ENCODE data around the gene DCAF5.
"Not testable (repeated sequence)": the region's sequence is repeated elsewhere in the genome, so short reads cannot be mapped to it uniquely, and the experiment has no call there.

The DCAF5 gene

DNA sequence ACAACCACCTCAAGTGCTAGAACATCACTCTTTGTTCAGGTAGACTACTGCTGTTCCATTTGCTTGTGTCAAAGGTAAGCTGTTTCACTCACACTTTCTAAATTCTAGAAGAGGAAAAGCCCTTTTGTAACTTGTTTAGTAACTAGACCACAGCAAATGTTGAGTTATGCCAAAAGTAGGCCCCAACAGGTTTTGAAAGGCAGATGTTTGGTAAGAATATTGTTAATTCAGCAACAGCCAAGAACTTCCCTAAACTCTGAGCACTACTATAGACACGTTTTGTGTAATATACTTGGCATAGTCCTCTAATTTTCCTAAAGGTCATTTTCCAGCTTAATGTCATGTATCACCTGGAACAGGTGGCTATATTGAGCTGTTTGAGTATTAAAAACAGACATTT lies 79.0 kb downstream of the DCAF5 start:
- no peak for DNase-seq (ENCODE audit: low read depth in 2 of 2)

DNA sequence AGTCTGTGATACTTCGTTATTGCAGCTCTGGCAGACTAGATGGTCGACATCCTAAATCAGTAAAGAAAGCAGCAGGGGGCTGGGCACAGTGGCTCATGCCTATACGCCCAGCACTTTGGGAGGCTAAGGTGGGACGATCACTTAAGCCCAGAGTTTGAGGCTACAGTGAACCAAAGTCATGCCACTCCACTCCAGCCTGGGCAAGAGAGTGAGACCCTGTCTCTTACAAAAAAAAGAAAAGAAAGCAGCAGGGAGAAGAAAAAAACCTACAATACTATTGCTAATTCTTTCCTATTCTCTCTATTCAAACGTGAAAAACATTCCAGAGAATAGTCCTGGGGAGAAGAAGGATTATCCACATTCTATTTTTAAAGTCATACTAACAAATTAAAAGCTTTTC lies 79.5 kb downstream of the DCAF5 start:
- DNase-seq (ENCODE audit: low read depth in 2 of 2) = no peak

DNA sequence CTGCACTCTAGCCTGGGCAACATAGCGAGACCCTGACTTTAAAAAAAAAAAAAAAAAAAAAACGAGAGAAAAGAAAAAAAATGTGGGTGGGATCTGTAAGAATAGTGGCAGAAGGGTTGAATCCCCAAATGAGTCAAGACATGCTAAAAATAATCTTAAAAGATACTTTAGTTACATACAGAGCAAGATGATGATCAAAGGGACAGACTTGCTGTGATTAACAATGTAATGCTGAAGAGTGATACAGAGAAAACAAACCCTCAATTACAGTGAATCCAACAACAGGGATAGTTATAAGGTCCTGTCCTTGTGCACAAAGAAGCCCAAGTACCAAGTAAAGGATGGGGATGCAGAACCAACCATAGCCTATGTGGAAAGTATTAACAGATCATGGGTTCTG lies 80.3 kb downstream of the DCAF5 start:
- DNase-seq (ENCODE audit: low read depth in 2 of 2) = no peak

DNA sequence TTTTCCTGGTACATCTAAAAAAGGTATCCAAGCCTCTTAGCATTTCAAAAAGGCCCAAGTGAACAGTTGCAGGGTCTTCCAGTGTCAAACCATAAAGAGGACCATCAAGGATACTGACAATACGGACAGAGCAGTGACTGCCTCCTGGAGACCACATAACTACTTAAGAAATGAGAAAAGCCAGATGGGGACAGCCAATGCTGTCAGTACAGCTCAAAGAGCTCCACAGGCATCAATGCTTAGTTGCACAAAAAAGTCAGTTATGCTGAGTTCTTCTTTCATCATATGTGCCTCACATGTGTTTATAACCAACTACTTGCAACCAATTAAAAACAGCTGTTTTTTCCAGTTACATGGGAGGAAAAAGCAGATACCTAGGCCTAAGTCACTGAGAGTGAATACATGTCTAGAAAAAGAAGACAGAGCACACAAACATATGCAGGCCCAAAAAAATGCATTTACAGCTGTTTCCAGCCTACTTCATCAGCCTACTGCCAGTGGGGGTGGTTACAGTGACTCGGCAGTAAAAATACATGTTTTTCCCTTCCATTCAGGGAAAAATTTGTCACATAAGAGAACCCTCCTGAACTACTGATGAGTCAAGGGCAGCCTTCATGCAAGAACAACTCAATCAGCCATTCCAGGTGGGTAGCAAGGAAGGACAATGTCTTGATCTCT lies 84.0 kb downstream of the DCAF5 start:
- DNase-seq (ENCODE audit: low read depth in 2 of 2) = no peak

DNA sequence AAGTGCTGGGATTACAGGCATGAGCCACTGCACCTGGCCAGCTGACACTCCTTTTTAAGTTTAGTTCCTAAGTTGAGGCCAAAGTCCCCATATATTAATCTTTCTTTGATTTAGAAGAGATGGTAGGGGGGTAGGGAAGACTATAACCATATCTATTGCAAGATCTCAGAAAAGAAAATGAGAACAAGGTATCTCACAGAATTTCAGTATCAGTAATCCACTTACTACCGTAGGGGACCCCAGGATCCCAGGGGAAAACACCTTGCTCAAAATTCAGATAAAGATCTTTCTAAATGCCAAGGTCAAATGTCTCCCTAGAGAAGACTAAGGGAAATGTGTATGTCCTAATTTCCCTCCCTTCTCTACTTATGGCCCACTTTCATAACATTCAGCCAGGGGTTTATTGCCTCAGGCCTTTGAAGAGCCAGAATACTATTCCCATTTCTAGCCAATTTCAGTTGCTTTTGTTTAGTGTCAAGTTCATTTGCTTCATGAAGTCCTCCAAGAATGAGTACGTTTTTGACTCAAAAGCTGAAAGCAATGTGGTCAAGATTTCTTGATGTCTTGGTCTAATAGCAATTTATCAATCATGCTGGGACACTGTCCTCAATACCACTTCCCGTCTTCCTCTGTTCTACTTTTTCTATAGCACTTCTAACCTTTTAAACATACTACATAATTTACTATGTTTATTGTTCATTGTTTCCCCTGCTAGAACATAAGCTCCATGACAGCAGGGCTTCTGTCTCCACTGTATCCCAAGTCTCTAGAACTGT lies 86.3 kb downstream of the DCAF5 start:
- no peak for DNase-seq (ENCODE audit: low read depth in 2 of 2)

DNA sequence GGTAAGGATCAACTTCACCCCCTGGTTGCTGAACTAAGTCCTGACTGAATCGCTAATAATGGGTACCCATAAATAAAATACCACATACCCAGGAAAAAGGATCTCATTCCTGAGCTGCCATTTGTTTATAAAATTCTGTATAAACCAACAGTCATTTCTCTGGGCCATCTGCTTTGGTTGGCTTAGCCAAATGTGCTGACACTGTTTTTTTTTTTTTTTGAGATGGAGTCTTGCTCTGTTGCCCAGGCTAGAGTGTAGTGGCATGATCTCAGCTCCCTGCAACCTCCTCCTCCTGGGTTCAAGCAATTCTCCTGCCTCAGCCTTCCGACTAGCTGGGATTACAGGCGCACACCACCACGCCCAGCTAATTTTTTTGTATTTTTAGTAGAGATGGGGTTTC lies 87.0 kb downstream of the DCAF5 start:
- DNase-seq (ENCODE audit: low read depth in 2 of 2) = not testable (repeated sequence)

DNA sequence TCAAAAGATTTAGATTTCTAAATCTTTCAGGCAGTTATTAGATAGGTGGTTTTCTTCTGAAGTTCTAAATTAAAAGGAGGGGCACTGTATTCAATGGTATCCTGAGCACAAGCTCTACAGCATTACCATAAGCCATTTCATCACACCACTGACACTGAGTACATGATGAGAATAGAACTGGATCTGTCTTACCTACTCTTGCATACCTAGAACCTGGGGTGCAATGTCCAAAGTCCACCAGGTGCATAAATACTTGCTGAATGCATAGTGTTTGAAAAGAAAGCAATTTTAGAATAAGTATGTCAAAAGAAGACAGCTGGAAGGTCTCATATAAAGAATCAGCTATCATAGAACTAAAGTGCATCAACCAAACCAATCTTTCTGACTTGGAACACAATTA lies 88.3 kb downstream of the DCAF5 start:
- no peak for DNase-seq (ENCODE audit: low read depth in 2 of 2)

DNA sequence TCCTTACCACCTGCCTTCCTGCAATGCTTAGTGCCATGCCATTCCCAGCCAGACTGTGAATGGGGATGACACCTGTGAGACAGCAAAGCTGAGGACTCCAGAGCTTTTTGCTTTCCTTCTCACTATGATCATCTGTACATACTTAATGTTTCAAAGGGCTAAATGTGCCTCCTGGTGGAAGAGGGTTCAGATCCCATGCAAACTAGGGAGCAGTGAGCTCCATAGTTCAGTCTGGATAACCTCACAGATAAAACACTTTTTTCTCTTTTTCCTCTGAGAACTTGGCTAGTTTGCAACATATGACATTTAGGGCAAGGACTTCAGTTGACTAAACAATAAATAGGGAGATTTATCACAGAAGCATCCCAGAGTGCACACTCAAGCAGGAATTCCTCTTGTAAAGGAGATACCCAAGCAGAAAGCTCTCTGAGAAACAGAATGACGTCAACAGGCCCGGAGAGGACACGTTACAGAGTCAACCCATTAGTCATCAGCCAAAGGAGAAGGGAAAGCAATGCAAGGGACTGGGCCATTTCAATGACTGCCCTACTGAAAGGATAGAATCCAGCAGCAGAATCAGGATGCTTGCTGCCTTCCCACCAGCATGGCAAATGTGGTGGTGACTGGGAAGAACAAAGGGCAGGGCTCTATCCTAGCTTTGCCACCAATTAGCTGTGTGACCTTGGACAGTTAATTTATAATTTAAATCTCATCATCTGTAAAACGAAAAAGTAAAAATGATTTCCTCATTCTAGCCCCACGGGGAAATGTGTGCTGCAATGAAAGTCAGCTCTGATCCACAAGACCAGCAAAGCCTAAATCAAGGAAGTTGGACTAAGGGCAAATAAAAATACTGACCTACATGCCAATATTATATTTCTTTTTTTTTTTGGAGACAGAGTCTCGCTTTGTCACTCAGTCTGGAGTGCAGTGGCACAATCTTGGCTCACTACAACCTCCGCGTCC lies 93.0 kb downstream of the DCAF5 start:
- DNase-seq (ENCODE audit: low read depth in 2 of 2) = no peak

DNA sequence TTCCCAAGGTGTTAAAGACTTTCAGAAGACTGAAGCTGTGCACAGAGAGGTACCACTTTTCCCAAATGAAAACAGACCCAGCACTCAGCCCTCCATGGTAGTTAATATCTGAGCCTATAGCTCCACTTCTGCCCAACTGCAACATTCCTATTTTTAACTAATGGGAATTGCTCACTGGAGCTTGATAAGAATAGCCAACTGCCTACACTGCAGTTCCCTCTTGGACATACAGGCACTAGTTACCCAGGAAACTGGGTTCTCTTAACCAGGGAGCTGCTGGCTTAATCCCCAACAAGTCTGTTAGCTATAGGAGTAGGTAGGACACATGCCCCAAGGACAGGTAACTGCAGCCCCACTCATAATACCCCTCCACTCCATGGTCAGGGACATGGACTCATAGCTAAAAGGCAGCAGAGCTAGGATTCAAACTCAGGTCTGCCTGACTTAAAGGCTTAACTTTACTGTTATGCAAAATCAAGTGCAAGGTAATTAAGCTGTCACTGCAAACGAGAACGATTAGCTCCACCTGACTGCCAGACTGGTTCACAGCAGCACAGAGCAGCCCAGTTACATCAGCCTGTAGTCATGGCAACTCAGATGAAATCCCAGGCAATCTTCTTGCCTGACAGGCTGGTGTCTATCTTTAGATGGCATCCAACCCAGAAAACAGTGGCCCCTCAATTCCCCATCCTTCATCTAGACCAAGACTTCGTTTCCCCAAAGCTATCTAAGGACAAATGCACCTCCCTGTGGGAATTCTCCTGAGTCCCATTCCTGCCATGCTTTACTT lies 96.7 kb downstream of the DCAF5 start:
- DNase-seq (ENCODE audit: low read depth in 2 of 2) = no peak

DNA sequence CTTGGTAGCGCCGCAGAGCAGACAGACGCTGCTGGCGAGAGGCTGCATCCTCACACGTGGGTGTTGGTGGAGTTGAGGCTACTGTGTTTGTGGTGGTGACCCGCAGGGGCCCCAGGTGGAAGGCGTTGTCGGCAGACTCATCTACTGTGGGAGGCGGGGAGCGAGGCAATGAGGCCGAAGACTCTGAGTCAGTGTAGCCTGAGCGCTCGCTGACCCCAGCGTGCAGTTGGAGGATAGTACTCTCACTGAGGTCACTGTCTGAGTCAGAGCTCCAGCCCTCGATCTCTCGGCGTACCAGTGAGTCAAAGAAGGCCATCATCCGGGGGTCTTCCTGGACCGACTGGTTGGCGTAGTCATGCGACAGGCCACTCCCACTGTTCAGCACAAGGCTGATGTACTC lies 97.8 kb downstream of the DCAF5 start:
- no peak for DNase-seq (ENCODE audit: low read depth in 2 of 2)

DNA sequence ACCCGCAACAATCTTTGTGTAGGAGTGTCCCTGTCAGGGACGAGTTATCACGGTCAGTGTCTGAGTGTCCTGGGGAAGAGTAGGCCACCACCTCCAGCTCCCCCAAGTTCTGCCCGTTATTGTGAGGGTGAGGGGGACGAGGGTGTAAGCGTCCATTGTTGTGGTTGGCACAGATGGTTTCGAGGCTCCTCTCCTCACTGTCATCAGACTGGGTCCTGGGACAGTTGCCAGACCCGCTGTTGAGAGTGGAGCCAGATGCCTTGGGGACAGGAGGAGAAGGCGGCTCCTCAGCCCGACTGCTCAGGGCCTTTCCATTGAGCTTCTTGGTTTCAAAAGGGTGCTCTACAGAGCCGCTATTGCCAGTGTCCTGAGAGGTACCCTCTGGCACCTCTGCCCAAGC lies 98.9 kb downstream of the DCAF5 start:
- DNase-seq (ENCODE audit: low read depth in 2 of 2) = no peak

DNA sequence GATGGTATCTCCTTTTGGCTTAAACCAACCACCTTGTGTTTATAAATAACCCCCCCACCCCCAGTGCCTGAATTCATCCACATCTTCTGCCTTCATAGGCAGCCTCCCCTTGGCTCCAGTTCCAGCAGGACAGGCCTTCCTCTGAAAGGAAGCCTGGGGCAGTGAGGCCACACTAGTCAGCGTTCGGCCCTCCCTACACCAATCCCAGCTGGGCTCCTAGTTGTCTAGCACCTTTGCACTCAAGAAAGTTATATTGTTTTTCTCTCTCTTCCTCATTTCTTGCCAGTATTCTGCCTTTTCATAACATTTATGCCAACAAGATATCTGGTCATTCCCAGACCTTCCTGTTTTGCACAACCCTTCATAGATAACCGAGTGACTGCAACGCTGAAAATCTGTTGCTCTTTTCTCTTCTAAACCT lies 100.7 kb downstream of the DCAF5 start:
- DNase-seq (ENCODE audit: low read depth in 2 of 2) = no peak

DNA sequence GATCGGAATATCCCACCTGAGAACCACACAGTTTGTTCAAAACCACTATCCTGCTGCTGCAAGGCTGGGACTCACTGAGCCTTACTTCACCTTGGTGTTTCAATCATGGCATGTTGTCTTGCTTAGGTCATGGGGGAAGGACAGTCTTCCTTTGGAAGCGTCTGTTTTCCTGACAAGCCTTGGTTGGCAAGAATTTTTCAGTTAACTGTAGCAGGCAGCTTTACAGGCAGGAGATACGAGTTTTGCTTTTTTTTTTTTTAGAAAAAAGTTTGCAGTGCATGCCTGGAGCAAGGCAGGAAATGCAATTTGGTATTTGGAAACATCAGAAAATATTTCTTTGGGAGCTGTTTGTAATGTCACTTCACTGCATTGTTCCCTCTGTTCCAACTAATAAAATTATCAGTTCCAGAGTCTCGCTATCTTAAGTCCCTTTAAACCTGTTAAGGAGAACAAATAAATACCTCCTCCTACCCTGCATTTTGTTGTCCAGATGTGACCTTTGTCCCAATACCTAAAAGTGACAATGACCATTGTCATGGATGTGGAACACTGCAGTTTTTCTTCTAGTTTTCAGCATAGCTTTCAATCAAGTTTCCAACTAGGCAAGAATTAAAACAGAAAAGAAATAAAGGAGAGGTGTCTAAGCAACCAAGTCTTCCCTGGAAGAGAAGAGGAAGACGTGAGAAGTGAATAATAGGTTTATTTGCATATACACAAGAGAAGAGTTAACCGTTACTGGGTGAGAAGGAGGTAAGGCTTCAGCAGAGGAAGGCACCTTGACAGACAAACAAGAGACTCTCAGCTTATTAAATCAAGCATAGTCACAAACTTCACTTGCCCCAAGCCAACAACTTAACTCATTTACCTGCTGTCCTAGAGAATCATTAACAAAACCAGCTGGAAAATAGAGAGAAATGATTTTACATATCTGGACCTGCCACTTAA lies 102.4 kb downstream of the DCAF5 start:
- no peak for DNase-seq (ENCODE audit: low read depth in 2 of 2)

DNA sequence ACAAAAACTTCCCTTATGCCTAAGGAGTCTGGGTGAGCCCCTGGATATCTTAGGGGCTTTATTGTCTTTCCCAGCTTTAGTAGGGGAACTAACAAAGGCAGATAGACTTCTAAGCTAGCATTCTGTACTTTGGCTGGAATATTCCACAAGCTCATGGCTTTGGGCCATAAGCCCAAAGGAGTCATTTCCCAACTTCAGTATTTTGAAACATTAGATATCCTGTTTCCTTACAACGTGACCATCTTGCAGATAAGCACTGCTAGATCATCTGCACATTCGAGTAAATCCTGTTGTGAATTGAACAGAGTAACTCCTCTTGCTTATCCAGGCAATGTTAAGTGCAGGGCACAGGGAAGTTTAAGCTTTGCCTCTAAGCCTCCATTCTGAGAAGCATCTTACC lies 103.2 kb downstream of the DCAF5 start:
- no peak for DNase-seq (ENCODE audit: low read depth in 2 of 2)

DNA sequence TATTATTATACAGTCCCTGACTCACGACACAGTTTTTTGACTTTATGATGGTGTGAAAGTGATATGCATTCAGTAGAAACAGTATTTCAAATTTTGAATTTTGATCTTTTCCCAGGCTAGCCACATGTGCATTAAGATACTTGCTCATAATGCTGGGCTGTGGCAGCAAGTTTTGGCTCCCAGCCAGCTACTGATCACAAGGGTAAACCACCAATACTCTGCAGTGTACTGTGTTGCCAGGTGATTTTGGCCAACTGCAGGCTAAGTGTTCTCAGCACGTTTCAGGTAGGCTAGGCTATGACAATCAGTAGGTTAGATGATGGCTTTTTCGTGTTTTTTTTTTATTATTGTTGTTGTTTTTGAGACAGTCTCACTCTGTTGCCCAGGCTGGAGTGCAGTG lies 104.5 kb downstream of the DCAF5 start:
- no peak for DNase-seq (ENCODE audit: low read depth in 2 of 2)

DNA sequence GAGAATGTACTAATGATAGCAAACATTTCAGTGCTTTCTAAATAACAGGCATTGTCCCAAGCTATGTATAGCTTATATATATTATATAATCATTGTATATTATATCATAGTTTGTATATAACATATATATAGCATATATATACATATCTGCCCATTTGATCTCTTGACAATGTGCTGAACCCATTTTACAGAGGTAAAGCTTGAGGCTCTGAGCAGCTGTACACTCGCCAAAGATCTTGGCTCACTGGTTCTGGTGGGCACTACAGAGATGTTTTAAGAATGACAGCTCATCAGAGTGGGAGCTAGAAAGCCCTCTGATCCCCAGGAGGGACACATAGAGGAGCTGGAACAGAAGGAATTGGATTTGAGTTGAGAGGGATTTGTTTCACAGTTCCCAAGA lies 105.7 kb downstream of the DCAF5 start:
- DNase-seq (ENCODE audit: low read depth in 2 of 2) = no peak

DNA sequence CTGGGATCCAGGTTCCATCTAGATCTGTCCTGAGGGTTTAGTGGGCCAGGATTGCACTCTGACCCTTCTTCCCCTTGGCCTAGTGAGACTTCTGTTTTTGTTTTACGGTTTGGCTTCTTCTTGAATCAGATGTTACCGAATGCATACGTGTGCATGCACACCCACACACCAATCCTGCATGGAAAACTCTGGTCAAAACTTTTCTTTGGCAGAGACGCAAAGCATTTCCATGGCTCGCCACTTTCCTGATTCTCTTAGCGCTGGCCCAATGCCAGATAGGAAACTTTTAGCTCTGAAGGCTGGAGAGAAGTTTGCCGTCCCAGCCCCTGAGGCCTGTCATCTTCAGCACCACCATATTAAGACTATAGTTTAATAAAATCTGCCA lies 106.5 kb downstream of the DCAF5 start:
- no peak for DNase-seq (ENCODE audit: low read depth in 2 of 2)

DNA sequence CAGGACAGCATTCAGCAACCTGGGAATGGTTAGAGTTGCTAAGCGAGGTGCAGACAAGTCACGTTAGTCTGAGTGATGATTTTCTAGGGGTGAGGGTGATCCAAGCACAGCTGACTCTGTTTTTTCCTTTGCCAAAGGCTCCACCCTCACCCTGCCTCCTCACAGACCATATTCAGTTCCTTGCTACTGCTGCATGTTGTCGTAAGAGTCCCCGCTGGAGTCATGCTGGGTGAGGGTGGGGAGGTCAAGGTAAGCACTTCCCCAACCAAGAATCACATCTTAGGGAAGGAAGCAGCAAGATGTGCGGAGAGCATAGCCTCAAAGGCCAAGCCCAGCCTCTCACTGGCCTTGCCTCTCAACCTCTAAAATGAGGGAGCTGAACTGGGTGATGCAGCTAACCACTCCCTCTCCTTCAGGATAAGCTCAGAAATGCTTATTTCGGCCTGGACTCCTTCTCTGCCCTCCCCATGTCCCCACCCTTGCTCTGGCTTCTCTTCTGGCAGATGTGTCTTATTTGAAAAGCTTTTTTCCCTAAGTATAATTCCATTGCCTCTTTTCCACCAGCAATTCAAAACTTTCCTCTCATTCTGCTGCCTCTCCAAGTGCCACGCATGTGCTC lies 107.0 kb downstream of the DCAF5 start:
- DNase-seq (ENCODE audit: low read depth in 2 of 2) = no peak

DNA sequence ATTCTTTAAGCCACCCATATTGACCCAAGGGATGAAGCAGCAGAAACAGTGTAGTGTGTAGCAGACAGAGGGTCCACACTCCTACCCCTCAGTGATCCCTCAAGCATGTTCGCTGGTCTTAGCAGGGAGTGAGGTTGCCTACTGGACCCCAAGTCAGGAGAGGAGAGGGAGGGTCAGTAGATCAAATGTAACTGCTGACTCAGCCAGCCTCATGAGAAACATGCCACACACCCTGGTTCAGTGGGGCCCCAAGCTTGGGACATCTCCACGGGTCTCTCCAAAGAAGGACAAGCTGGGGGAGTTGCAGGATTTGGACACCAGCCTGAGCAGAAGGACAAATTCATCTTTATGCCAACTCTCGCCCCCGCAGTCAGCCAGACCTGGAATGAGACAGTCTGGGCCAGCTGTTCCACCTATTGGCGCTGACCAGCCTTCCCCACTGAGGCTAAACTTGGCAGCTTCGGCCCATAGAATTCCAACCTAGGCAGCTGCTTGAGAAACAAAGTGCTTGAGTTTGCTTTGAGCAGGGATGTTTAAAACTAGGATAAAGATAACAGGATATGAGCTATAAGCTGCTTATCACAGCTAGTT lies 107.9 kb downstream of the DCAF5 start:
- DNase-seq (ENCODE audit: low read depth in 2 of 2) = no peak

DNA sequence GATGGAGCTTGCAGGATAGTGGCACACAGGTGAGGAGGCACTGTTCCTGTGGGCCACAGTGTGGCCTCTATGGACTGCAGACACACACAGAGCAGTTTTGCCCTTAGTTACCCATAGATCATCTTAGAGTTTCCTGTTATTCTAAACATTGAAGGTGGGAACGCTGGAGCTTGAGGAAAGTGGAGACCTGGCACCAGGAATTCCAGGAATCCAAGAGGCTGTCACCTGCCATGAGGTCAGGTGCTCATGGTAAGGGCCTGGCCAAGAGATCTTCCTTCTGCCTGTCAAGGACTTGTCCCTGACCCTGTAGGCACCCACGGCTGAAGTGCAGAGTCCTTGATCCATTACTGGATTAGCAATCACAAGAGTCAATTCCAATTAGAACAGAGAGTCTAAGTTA lies 108.6 kb downstream of the DCAF5 start:
- no peak for DNase-seq (ENCODE audit: low read depth in 2 of 2)
